ENCODE results near the gene OR2V2. TPM values are rescaled to one million over a fixed set of nuclear protein-coding genes. Genes with fewer than 3 reads are reported as not detected.

The OR2V2 gene
- total RNA-seq, result 0.11 TPM in 1 of 2 replicates, not detected in the other

GRCh38 chr5:181146927-181147636 is at the start of gene OR2V2:
OR2V2 (plus strand) TSS chr5:181147586; CDS start chr5:181154943, 7,357 bp downstream.

GRCh38 chr5:181130832-181131496 is 16.4 kb upstream of the OR2V2 start, which contains the start of gene OR2V1:
OR2V1 (minus strand) TSS chr5:181131169; CDS start chr5:181125304, 5,865 bp downstream.

GRCh38 chr5:181204826-181205760 is 57.7 kb downstream of the OR2V2 start, which contains the start of gene TRIM7:
TRIM7 (minus strand) TSS chr5:181205196; CDS start chr5:181205110, 86 bp downstream.

Other genes starting within 250 kb of the OR2V2 start
- 0.09 and 0.22 TPM in 2 replicates for gene BTNL8, start 248.4 kb upstream of the OR2V2 start, total RNA-seq
- gene BTNL3, start 158.7 kb upstream of the OR2V2 start, total RNA-seq, result under 0.01 TPM in 2 replicates
- 0.11 and 0.60 TPM in 2 replicates for gene BTNL9, start 107.3 kb upstream of the OR2V2 start, total RNA-seq
- gene OR2V1, start 16.4 kb upstream of the OR2V2 start, total RNA-seq, result not detected in 2 replicates
- gene TRIM7, start 57.6 kb downstream of the OR2V2 start, total RNA-seq, result 1.7 and 1.8 TPM in 2 replicates
- 8.2 and 9.3 TPM in 2 replicates for gene TRIM41, start 75.7 kb downstream of the OR2V2 start, total RNA-seq
- 7,121 and 7,227 TPM in 2 replicates for gene RACK1, start 96.3 kb downstream of the OR2V2 start, total RNA-seq
- gene TRIM52, start 113.6 kb downstream of the OR2V2 start, total RNA-seq, result 4.2 and 5.7 TPM in 2 replicates
- gene OR4F3, start 219.7 kb downstream of the OR2V2 start, total RNA-seq, result not detected in 2 replicates

Data from dermis lymphatic vessel endothelial cell (primary cell).